ENCODE results near the gene PACRG.

PACRG gene

GRCh38 chr6:163298079-163298830 lies 570.5 kb downstream of the PACRG start:
- ATAC-seq, result no peak
- H3K9me3 Mint-ChIP-seq, result no peaks in the 10 kb centered on the region
- no peak for DNase-seq
- H3K27me3 Mint-ChIP-seq, result peaks cover 19% of the 10 kb centered on the region
- no peak overlapping the region for H3K4me3 Mint-ChIP-seq
- no peaks in the 10 kb centered on the region for H3K4me1 Mint-ChIP-seq
- H3K27ac Mint-ChIP-seq, result no peak overlapping the region

- Mint-ChIP-seq H3K9me3 (no peaks in the 10 kb centered on the region), H3K27ac (no peak overlapping the region), H3K4me3 (no peak overlapping the region), H3K4me1 (no peaks in the 10 kb centered on the region), H3K27me3 (peaks cover 19% of the 10 kb centered on the region)
- ATAC-seq, result no peak
- DNase-seq, result no peak
Observed at GRCh38 chr6:163300838-163301237, 573.1 kb downstream of the PACRG start.

GRCh38 chr6:163301726-163302635 lies 574.2 kb downstream of the PACRG start:
- DNase-seq (no peak), ATAC-seq (no peak)
- H3K4me1 Mint-ChIP-seq, result no peaks in the 10 kb centered on the region
- no peak overlapping the region for H3K27ac Mint-ChIP-seq
- no peaks in the 10 kb centered on the region for H3K9me3 Mint-ChIP-seq
- peaks cover 19% of the 10 kb centered on the region for H3K27me3 Mint-ChIP-seq
- H3K4me3 Mint-ChIP-seq, result no peak overlapping the region

- no peak for ATAC-seq
- no peaks in the 10 kb centered on the region for H3K4me1 Mint-ChIP-seq
- H3K27ac Mint-ChIP-seq, result no peak overlapping the region
Observed at GRCh38 chr6:163302747-163303146, 575.0 kb downstream of the PACRG start.

GRCh38 chr6:163306000-163306399 lies 578.2 kb downstream of the PACRG start:
- H3K27me3 Mint-ChIP-seq, result peaks cover 14% of the 10 kb centered on the region
- ATAC-seq, result no peak
- H3K4me3 Mint-ChIP-seq, result no peak overlapping the region
- H3K27ac Mint-ChIP-seq, result no peak overlapping the region
- H3K9me3 Mint-ChIP-seq, result no peaks in the 10 kb centered on the region
- H3K4me1 Mint-ChIP-seq, result peaks cover 4% of the 10 kb centered on the region
- DNase-seq, result no peak

More at GRCh38 chr6:163302747-163303146, 575.0 kb downstream of the PACRG start:
- Mint-ChIP-seq H3K9me3 (no peaks in the 10 kb centered on the region), H3K27me3 (peaks cover 13% of the 10 kb centered on the region), H3K4me3 (no peak overlapping the region)
- no peak for DNase-seq

GRCh38 chr6:163308629-163309440 lies 581.1 kb downstream of the PACRG start:
- ATAC-seq (no peak), DNase-seq (no peak)
- Mint-ChIP-seq H3K9me3 (no peaks in the 10 kb centered on the region), H3K4me3 (no peak overlapping the region), H3K27me3 (peaks cover 32% of the 10 kb centered on the region), H3K27ac (no peak overlapping the region), H3K4me1 (peaks cover 4% of the 10 kb centered on the region)

- Mint-ChIP-seq H3K4me1 (peaks cover 4% of the 10 kb centered on the region), H3K27ac (no peak overlapping the region)
- DNase-seq, result no peak
Observed at GRCh38 chr6:163309491-163310026, 581.8 kb downstream of the PACRG start.

GRCh38 chr6:163310096-163310972 lies 582.6 kb downstream of the PACRG start:
- ATAC-seq, result no peak
- H3K4me1 Mint-ChIP-seq, result peaks cover 4% of the 10 kb centered on the region

More at GRCh38 chr6:163309491-163310026, 581.8 kb downstream of the PACRG start:
- H3K9me3 Mint-ChIP-seq, result no peaks in the 10 kb centered on the region
- H3K27me3 Mint-ChIP-seq, result peaks cover 40% of the 10 kb centered on the region
- ATAC-seq, result no peak
- no peak overlapping the region for H3K4me3 Mint-ChIP-seq

GRCh38 chr6:163310973-163311383 lies 583.2 kb downstream of the PACRG start:
- DNase-seq, result no peak
- H3K27me3 Mint-ChIP-seq, result peaks cover 44% of the 10 kb centered on the region
- peaks cover 4% of the 10 kb centered on the region for H3K4me1 Mint-ChIP-seq
- H3K27ac Mint-ChIP-seq, result no peak overlapping the region
- H3K9me3 Mint-ChIP-seq, result no peaks in the 10 kb centered on the region
- no peak overlapping the region for H3K4me3 Mint-ChIP-seq
- ATAC-seq, result no peak

More at GRCh38 chr6:163310096-163310972, 582.6 kb downstream of the PACRG start:
- peaks cover 44% of the 10 kb centered on the region for H3K27me3 Mint-ChIP-seq
- H3K4me3 Mint-ChIP-seq, result no peak overlapping the region
- no peak for DNase-seq
- no peaks in the 10 kb centered on the region for H3K9me3 Mint-ChIP-seq
- peak overlapping the region in 1 of 2 donors; percentile 67 for H3K27ac Mint-ChIP-seq

GRCh38 chr6:163311830-163312229 lies 584.1 kb downstream of the PACRG start:
- Mint-ChIP-seq H3K27me3 (peaks cover 44% of the 10 kb centered on the region), H3K9me3 (no peaks in the 10 kb centered on the region), H3K4me1 (peaks cover 4% of the 10 kb centered on the region), H3K4me3 (no peak overlapping the region), H3K27ac (no peak overlapping the region)
- DNase-seq (no peak), ATAC-seq (no peak)

GRCh38 chr6:163313566-163313965 lies 585.8 kb downstream of the PACRG start:
- H3K27me3 Mint-ChIP-seq, result peaks cover 44% of the 10 kb centered on the region
- H3K4me1 Mint-ChIP-seq, result peaks cover 4% of the 10 kb centered on the region
- ATAC-seq, result no peak

GRCh38 chr6:163313981-163314380 lies 586.2 kb downstream of the PACRG start:
- Mint-ChIP-seq H3K27me3 (peaks cover 44% of the 10 kb centered on the region), H3K4me3 (no peak overlapping the region), H3K9me3 (no peaks in the 10 kb centered on the region), H3K4me1 (peaks cover 4% of the 10 kb centered on the region), H3K27ac (no peak overlapping the region)
- ATAC-seq (no peak), DNase-seq (no peak)

More at GRCh38 chr6:163313566-163313965, 585.8 kb downstream of the PACRG start:
- Mint-ChIP-seq H3K27ac (no peak overlapping the region), H3K4me3 (no peak overlapping the region), H3K9me3 (no peaks in the 10 kb centered on the region)
- no peak for DNase-seq

GRCh38 chr6:163314791-163315470 lies 587.2 kb downstream of the PACRG start:
- ATAC-seq (no peak), DNase-seq (no peak)
- Mint-ChIP-seq H3K4me1 (no peaks in the 10 kb centered on the region), H3K9me3 (no peaks in the 10 kb centered on the region), H3K27me3 (peaks cover 37% of the 10 kb centered on the region), H3K27ac (no peak overlapping the region), H3K4me3 (no peak overlapping the region)

Data from stimulated activated naive CD8-positive, alpha-beta T cell treated with anti-CD3 and anti-CD28 coated beads, Interleukin-15, amount 100 ng/mL, for 72 hours (primary cell).